Rectal smooth muscle tissue (tissue), 1 donor: ENCODE measurements around the gene HSDL1.
A peak's percentile ranks its signal among the peaks of the same experiment; 100 is the strongest.

ENCODE experiments used
- H3K27ac ChIP-seq: one replicate; pipeline ENCODE4 v1.7.0; 2013; ENCODE audit warnings: low read depth, low read length, inconsistent platforms
- H3K27me3 ChIP-seq: one replicate; pipeline ENCODE4 v1.7.0; 2013; ENCODE audit warnings: low read length; ENCODE audit not compliant: control insufficient read depth, insufficient read depth
- H3K36me3 ChIP-seq: one replicate; pipeline ENCODE4 v1.7.0; 2013; ENCODE audit warnings: low read length; ENCODE audit not compliant: control insufficient read depth, insufficient read depth
- H3K4me1 ChIP-seq: one replicate; pipeline ENCODE4 v1.7.0; 2013; ENCODE audit warnings: low read length; ENCODE audit not compliant: control insufficient read depth, insufficient read depth
- H3K4me3 ChIP-seq: one replicate; pipeline ENCODE4 v1.7.0; 2013; ENCODE audit warnings: low read length
- H3K9ac ChIP-seq: one replicate; pipeline ENCODE4 v1.7.0; 2013; ENCODE audit warnings: low read length

Gene HSDL1

DNA sequence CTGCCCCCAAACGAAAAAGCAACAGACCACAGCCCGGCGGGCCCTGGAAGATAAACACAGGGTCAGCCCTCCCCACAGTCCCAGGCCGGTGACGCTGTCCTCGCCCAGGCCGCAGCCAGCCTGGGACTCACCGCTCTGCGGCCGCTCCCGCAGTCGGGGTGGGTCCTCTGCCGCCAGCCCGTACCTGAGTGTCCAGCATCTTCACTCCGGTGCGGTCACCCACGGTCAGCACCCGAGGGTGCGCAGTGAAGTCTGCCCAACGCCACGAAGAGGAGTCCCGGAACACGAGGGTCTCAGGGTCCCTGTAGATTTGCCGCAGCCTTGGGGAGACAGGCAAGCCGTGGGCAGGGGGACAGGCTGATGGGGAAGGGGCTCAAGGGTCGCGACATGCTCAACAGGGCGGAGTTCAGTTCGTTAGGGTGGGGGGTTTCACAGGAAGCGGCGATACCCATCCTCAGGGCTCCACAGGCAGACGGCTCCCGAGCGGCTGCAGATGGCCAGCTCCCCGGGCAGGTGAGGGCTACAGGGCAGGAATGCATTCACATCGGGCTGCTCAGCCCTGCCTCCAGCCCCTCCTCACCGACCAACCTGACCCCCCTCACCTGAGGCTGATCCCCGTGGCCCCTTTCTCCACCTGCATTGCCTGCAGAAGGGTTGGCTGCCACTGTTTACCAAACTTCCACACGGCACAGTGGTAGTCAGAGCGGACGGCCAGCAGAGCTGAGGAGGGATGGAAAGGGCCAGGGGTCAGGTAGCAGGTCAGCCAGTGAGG is 36.4 kb upstream of the HSDL1 start:
- H3K4me1 ChIP-seq: peaks cover 15% of the 10 kb centered on the region
- no peak overlapping the region for H3K4me3 ChIP-seq
- no peak overlapping the region for H3K9ac ChIP-seq
- no peaks in the 10 kb centered on the region for H3K27me3 ChIP-seq
- H3K36me3 ChIP-seq: peaks cover 23% of the 10 kb centered on the region
- no peak overlapping the region for H3K27ac ChIP-seq

DNA sequence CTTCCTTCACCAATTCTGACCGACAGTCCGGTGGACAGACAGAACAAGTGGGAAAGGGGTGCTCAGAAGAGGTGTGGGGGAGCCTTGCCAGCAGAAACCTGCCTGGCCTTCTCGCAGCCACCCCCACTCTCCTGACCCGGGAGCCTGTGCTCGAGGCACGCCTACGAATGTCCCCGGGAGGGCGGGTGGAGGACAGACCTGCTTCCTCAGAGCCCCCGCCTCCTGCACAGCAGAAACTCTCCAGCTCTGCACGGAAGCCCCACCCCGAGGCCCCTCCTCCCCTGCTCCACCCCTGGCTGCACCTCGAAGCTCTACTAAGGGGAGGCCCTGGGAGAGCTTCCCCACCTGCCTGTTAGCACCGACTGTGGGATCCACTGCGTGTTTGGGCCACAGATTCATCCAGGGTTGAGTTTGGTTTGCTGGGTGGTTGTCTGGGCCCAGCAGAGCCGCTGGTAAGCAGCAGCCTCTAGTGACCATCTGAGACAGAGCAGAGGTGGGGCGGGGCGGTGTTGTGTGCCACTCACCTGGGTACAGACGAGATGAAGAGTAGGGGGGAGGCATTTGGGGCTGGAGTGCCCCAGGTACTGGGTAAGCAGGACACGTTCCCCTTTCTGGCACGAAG is 35.7 kb upstream of the HSDL1 start:
- no peak overlapping the region for H3K27ac ChIP-seq
- H3K4me1 ChIP-seq: peaks cover 14% of the 10 kb centered on the region
- peaks cover 23% of the 10 kb centered on the region for H3K36me3 ChIP-seq
- H3K27me3 ChIP-seq: no peaks in the 10 kb centered on the region
- no peak overlapping the region for H3K4me3 ChIP-seq
- H3K9ac ChIP-seq: no peak overlapping the region

DNA sequence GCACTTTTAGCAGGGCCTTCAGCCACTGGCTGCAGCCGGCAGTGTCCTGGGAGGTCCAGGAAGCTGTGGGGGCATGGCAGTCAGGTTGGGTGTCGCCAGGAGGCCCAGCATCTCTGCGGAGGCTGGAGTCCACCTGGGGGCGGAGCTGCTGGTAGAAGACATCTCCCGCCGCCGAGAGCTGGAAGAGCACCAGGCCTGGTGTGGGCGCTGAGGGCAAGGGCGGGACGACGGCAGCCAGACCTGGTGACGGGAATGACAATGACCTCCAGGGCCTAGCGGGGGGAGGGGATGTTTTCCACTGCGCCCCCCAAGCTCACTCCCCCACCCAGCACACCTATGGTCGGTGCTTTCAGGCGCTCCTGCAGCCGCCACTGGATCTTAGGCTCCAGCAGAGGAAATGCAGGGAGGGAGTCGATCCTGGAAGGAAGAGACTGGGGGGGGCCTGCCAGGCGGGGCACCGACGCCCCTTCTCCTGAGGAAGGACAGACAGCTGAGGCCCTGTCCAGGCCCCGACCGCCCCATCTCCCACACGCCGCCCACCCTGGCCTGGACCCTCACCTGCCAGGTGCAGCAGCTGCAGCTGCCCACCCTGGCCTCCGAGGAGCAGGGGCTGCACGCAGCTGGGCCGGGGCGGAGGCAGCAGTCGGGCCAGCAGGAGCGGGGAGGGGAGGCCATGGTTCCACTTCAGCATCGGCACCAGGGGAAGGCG is 34.8 kb upstream of the HSDL1 start:
- Histone ChIP-seq H3K27ac (no peak overlapping the region), H3K36me3 (peaks cover 23% of the 10 kb centered on the region), H3K27me3 (no peaks in the 10 kb centered on the region), H3K4me1 (peaks cover 14% of the 10 kb centered on the region), H3K9ac (no peak overlapping the region), H3K4me3 (no peak overlapping the region)

DNA sequence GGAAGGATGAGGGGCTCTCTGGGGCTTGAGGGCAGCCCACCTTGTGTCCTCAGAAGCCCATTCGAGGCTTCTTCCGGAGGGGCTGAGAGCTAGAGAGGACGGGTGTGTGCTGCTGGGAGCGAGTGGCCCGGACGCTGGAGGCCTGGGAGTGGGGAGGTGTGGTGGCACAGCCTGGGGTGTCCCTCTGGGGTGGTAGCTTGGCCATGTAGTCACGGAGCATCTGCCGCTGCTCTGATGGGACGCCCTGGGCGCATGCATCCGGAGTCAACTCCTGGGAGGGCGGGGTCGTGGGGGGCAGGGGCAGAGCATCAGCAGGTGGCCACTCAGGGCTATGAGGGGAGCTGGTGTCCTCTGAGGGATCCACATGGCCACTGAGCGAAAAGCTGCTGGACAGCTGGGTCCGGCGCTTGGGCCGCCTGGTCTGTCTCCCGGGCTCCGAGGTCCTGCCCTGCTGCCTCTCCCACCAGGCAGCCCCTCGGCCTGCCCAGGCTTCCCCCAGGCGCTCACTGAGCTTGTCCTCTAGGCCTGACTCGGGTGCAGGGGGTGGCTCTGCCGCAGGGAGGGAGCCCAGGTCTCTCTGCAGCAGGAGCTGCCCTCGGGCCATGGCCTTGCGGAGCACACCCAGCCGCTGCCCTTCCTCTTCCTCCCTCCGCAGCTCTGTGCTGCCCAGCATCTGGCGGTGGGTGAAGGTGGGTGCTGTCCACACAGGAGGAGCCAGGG is 34.1 kb upstream of the HSDL1 start:
- Histone ChIP-seq H3K27ac (no peak overlapping the region), H3K4me3 (no peak overlapping the region), H3K9ac (no peak overlapping the region), H3K27me3 (no peaks in the 10 kb centered on the region), H3K36me3 (peaks cover 17% of the 10 kb centered on the region), H3K4me1 (peaks cover 14% of the 10 kb centered on the region)

DNA sequence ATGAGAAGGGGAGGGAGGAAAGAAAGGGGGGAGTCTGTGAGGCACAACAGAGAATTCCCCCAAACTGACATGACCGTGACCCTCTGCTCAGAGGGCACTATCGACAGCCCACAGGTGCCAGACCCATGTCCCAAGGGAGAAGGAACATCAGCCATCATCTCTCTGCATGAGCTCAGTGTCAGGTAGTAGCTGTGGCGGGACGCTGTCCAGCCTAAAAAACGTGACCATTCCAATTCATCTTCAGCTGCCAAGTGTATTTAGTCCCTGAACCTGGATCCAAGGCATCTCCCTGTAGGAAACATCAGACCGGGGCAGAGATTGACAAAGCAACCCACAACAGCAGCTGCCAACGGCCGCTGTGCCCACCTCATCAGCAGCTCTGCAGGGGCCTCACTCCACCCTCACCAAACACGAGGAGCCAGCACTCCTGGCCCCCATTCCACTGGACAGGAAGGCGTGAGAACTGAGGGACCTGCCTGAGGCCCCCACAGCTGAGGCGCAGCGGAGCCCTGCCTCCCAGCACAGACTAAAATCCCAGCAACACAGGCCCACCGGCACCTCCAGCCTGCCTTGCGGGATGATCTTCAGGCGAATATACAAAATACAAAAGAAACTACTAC is 33.3 kb upstream of the HSDL1 start:
- Histone ChIP-seq H3K27ac (peak overlapping the region; percentile 48), H3K27me3 (no peaks in the 10 kb centered on the region), H3K9ac (no peak overlapping the region), H3K36me3 (peaks cover 10% of the 10 kb centered on the region), H3K4me3 (no peak overlapping the region), H3K4me1 (peaks cover 14% of the 10 kb centered on the region)

DNA sequence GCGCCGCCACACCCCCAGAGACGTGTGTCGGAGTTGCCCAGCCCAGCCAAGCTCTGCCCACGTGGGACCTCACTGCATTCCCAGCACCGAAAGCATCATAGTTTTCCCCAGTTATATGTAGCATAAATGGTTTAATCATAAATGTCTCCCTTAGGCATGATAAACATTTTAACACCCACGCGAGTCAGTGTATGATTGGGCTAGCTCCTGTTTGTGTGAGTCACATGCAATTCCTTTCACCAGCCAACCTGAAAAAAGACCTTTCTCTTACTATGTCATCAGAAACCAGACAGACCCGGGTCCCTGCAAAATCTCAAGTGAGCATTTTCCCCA is 32.7 kb upstream of the HSDL1 start:
- no peaks in the 10 kb centered on the region for H3K27me3 ChIP-seq
- H3K27ac ChIP-seq: peak overlapping the region; percentile 48
- peaks cover 14% of the 10 kb centered on the region for H3K4me1 ChIP-seq
- no peak overlapping the region for H3K9ac ChIP-seq
- H3K36me3 ChIP-seq: peaks cover 4% of the 10 kb centered on the region
- H3K4me3 ChIP-seq: no peak overlapping the region

DNA sequence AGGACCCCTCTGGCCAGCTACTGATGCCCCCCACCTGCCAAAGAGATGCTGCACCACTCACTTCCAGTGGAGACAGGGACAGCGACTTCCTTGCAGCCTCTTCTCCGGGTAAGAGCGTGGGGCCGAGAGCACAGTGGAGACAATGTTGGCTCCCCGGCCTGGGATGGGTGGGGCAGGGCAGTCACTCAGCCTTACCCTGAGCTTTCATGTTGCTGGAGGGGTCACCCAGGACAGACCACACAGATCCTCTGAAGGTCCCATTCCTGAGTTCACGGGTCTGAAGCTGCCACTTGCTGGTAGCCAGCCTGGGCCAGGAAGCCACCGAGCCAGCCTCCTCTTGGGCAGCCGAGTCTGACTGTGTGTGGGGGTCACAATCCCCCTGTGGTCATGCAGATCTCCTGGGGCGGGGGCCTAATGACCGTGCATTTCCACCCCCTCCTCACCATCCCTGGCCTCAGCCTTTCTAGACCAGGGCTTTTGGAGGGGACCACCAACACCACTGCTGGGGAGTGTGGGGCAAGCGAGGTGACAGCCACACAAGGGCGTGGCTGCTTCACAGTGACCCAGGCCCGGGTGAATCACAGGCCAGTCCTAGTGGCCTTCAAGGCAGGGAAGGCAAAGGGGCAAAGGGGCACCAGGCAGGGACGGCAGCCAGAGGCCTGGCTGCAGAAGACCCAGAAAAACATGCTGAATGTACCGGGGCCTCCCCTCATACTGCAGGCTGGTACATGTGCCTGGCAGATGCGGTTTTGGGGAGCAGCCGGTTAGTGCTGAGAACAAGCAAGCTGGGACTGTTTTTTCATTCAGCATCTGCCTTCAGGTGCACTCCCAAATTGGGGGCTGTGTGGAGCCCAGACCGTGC is 31.4 kb upstream of the HSDL1 start:
- Histone ChIP-seq H3K4me3 (no peak overlapping the region), H3K27me3 (no peaks in the 10 kb centered on the region), H3K4me1 (peaks cover 14% of the 10 kb centered on the region), H3K27ac (peak overlapping the region; percentile 52), H3K36me3 (no peaks in the 10 kb centered on the region), H3K9ac (peak overlapping the region; percentile 21)

DNA sequence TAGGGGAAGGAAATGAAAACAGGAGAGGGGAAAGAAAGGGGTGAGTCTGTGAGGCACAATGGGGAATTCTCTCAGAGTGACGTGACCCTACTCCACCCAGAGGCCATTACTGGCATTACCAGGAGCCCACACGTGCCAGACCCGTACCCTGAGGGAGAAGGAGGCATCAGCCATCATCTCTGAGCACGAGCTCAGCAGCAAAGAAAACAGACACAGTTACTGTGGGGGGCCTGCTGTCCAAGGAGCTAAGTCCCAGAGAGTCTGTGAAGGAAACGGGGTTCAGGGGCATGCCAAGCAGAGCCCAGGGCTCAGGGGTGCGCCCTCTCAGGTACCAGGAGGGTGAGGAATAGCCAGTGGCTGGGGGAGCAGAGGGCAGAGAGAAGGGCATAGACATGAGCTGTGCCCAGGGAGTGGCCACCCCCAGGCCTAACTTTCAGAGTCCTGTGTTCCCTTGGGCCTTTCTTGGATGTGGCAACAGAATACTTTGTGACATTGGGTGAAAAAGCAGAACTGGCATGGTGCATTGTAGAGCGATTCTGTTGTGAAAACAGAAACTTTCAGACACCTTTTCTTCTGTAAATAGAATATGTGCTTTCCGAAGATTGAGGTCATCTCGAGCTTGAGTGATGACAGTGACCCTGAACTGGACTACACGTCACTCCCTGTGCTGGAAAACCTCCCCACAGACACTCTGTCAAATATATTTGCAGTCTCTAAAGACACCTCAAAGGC is 30.5 kb upstream of the HSDL1 start:
- no peak overlapping the region for H3K27ac ChIP-seq
- H3K9ac ChIP-seq: no peak overlapping the region

DNA sequence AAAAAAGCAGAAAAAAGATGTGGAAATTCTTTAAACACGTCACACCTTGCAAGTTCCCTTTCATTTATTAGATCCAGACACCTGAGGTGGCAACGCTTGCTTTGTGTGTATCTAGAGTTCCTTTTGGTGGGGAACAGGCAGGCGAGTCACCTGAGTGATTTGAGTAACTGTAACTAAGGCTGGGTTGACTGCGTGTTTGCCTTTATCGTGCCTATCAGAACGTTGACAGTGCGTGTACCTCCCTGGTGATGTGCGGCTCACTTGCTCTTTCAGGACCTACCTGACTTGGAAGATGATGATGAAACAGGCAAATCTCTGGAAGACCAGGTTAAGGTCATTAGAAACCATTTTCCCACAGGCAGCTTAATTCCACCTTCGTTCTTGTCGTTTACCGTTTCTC is 29.4 kb upstream of the HSDL1 start:
- no peaks in the 10 kb centered on the region for H3K27me3 ChIP-seq
- no peak overlapping the region for H3K27ac ChIP-seq

More for the DNA sequence above, 30.5 kb upstream of the HSDL1 start:
- Histone ChIP-seq H3K36me3 (no peaks in the 10 kb centered on the region), H3K4me3 (no peak overlapping the region), H3K27me3 (no peaks in the 10 kb centered on the region), H3K4me1 (peaks cover 14% of the 10 kb centered on the region)

DNA sequence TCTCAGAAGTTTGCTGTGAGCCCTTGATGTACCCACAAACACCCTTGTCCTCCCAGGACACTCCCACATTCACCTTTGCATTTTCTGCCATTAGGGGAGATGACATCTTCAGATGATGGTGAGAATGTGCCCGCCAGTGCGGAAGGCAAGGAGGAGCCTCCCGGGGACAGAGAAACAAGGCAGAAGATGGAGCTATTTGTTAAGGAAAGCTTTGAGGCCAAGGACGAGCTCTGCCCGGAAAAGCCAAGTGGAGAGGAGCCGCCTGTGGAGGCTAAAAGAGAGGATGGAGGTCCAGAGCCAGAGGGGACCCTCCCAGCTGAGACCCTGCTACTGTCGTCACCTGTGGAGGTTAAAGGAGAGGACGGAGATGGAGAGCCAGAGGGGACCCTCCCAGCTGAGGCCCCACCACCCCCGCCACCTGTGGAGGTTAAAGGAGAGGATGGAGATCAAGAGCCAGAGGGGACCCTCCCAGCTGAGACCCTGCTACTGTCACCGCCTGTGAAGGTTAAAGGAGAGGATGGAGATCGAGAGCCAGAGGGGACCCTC is 24.9 kb upstream of the HSDL1 start:
- H3K4me3 ChIP-seq: no peak overlapping the region
- no peaks in the 10 kb centered on the region for H3K27me3 ChIP-seq
- H3K9ac ChIP-seq: no peak overlapping the region
- no peak overlapping the region for H3K27ac ChIP-seq
- H3K4me1 ChIP-seq: no peaks in the 10 kb centered on the region
- H3K36me3 ChIP-seq: no peaks in the 10 kb centered on the region

More for the DNA sequence above, 29.4 kb upstream of the HSDL1 start:
- no peak overlapping the region for H3K4me3 ChIP-seq
- no peaks in the 10 kb centered on the region for H3K36me3 ChIP-seq
- H3K9ac ChIP-seq: no peak overlapping the region
- H3K4me1 ChIP-seq: peaks cover 14% of the 10 kb centered on the region
